ENCODE data around the gene PTPRM. TPM values are rescaled to one million over a fixed set of nuclear protein-coding genes. Genes with fewer than 3 reads are reported as not detected.

Gene PTPRM
- total RNA-seq, 1 donor from 2014 or later = 131 TPM

DNA sequence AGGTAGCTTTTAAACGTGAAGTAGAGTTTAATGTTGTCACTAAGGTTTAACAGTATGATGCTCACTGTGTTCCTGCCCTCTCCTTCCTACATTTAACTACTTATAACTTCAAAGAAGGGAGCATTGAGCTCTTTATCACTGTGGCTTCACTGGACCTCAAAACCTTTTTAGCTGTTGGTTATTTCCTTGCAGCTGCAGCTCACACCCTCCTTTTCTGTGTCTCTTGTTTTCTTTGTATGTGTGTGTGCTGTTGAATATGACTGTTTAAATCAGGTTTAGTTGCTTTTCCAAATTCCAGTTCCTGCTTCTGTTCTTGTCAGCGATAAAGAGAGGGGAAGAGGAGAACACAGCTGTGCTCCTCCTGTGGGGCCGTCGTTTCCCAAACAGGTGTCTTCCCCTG lies 208.0 kb downstream of the PTPRM start:
- TF ChIP-seq, protein P1, sequence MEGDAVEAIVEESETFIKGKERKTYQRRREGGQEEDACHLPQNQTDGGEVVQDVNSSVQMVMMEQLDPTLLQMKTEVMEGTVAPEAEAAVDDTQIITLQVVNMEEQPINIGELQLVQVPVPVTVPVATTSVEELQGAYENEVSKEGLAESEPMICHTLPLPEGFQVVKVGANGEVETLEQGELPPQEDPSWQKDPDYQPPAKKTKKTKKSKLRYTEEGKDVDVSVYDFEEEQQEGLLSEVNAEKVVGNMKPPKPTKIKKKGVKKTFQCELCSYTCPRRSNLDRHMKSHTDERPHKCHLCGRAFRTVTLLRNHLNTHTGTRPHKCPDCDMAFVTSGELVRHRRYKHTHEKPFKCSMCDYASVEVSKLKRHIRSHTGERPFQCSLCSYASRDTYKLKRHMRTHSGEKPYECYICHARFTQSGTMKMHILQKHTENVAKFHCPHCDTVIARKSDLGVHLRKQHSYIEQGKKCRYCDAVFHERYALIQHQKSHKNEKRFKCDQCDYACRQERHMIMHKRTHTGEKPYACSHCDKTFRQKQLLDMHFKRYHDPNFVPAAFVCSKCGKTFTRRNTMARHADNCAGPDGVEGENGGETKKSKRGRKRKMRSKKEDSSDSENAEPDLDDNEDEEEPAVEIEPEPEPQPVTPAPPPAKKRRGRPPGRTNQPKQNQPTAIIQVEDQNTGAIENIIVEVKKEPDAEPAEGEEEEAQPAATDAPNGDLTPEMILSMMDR (IDR thresholded peaks at IDR 0.05) = no peak
- DNase-seq (ENCODE audit: low spot score) = no peak
- no peaks in the 10 kb centered on the region for H3K4me1 Mint-ChIP-seq (ENCODE audit: low read depth)
- no peak overlapping the region for H3K27ac Mint-ChIP-seq (ENCODE audit: unreplicated experiment)
- no peaks in the 10 kb centered on the region for H3K27me3 Mint-ChIP-seq (ENCODE audit: low read depth)
- peaks cover 3% of the 10 kb centered on the region for H3K36me3 Mint-ChIP-seq (ENCODE audit: low read depth)
- no peak overlapping the region for H3K4me3 Mint-ChIP-seq (ENCODE audit: unreplicated experiment)
- no peaks in the 10 kb centered on the region for H3K9me3 Mint-ChIP-seq (ENCODE audit: low read depth)

DNA sequence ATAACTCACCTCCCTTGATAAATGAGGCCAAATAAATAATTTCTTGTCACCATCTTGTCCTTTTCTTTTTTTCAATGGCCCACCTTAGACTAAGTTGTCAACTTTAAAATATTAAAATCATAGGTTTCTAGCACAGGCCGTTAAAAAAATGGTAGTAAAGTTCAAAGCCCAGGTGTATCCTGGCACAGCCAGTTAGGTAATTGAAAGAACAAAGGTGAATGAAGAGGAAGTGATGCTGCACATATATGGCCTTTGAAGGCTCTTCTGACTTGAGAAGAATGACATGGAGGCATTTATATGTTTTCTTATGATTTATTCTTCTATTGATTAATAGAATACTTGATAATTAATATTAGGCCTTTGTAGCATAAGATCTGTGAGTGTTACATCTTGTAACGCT lies 208.7 kb downstream of the PTPRM start:
- Mint-ChIP-seq H3K4me1 (ENCODE audit: low read depth) (no peaks in the 10 kb centered on the region), H3K4me3 (ENCODE audit: unreplicated experiment) (no peak overlapping the region), H3K36me3 (ENCODE audit: low read depth) (peaks cover 3% of the 10 kb centered on the region), H3K9me3 (ENCODE audit: low read depth) (no peaks in the 10 kb centered on the region), H3K27ac (ENCODE audit: unreplicated experiment) (no peak overlapping the region), H3K27me3 (ENCODE audit: low read depth) (no peaks in the 10 kb centered on the region)
- DNase-seq (ENCODE audit: low spot score) = no peak
- TF ChIP-seq, protein P1 (IDR thresholded peaks at IDR 0.05) = no peak

DNA sequence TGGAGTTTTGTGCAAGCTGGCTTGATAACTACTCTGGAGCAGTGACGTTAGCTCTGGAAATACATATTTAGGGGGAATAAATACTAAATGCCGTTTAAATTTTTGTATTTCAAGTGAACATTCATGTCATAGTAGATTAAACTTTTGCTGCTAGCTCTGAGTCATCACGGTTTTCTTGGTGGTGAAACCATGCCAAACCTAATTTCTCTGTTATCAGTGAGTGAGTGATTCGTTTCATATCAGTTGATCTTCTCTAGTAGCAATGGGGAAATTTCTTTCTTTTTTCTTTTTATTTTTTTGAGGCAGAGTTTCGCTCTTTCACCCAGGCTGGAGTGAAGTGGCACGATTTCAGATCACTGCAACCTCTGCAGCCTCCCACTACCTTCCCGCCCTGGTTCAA lies 211.1 kb downstream of the PTPRM start:
- no peak for DNase-seq (ENCODE audit: low spot score)
- peaks cover 6% of the 10 kb centered on the region for H3K4me1 Mint-ChIP-seq (ENCODE audit: low read depth)
- TF ChIP-seq, protein P1 (IDR thresholded peaks at IDR 0.05) = no peak
- H3K36me3 Mint-ChIP-seq (ENCODE audit: low read depth) = peaks cover 3% of the 10 kb centered on the region
- H3K9me3 Mint-ChIP-seq (ENCODE audit: low read depth) = no peaks in the 10 kb centered on the region
- no peak overlapping the region for H3K4me3 Mint-ChIP-seq (ENCODE audit: unreplicated experiment)
- H3K27ac Mint-ChIP-seq (ENCODE audit: unreplicated experiment) = peak overlapping the region; percentile 9
- H3K27me3 Mint-ChIP-seq (ENCODE audit: low read depth) = no peaks in the 10 kb centered on the region

DNA sequence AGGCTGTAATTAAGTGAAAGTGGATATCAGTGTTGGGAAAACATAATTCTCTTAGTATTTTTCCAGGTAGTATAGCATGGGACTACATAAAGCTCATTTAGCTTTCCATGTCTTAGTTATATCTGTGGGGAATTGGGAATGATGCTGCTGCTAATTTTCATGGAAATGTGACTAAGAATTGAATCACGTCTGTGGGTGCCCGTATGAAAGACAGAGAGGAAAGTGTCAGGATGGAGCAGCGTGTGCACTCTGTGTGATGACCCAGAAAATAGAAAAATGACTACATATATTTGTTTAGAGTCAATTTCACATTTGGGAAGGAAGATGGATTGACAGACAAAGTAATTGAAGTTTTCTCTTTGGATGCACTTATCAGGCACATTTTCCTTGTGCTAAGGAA lies 212.1 kb downstream of the PTPRM start:
- H3K27ac Mint-ChIP-seq (ENCODE audit: unreplicated experiment) = no peak overlapping the region
- no peaks in the 10 kb centered on the region for H3K9me3 Mint-ChIP-seq (ENCODE audit: low read depth)
- TF ChIP-seq, protein P1 (IDR thresholded peaks at IDR 0.05) = no peak
- H3K4me1 Mint-ChIP-seq (ENCODE audit: low read depth) = peaks cover 8% of the 10 kb centered on the region
- no peak for DNase-seq (ENCODE audit: low spot score)
- no peak overlapping the region for H3K4me3 Mint-ChIP-seq (ENCODE audit: unreplicated experiment)
- peaks cover 2% of the 10 kb centered on the region for H3K36me3 Mint-ChIP-seq (ENCODE audit: low read depth)
- no peaks in the 10 kb centered on the region for H3K27me3 Mint-ChIP-seq (ENCODE audit: low read depth)

DNA sequence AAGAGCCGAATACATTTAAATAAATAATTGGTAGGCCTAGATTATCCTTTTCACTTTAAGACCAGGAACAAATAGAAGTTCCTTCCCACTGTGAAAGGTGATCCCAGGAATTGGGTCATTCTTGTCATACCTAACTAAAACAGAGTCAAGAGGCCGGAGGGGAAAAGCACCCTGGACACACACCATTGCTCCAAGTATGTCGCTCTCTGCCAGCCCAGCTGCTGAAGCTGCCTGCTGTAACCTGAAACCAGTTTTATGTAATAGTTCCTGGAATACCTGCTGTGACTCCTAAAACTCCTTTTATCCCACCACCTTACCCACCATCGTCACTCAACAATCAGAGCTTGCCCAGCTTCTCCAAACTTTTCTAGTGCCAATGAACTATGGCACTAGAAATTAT lies 217.1 kb downstream of the PTPRM start:
- TF ChIP-seq, protein P1 (IDR thresholded peaks at IDR 0.05) = no peak

More for the DNA sequence above, 217.1 kb downstream of the PTPRM start:
- no peak for DNase-seq (ENCODE audit: low spot score)
- H3K27me3 Mint-ChIP-seq (ENCODE audit: low read depth) = no peaks in the 10 kb centered on the region
- H3K36me3 Mint-ChIP-seq (ENCODE audit: low read depth) = no peaks in the 10 kb centered on the region
- H3K9me3 Mint-ChIP-seq (ENCODE audit: low read depth) = no peaks in the 10 kb centered on the region
- H3K4me3 Mint-ChIP-seq (ENCODE audit: unreplicated experiment) = no peak overlapping the region
- H3K4me1 Mint-ChIP-seq (ENCODE audit: low read depth) = peaks cover 18% of the 10 kb centered on the region
- peak overlapping the region; percentile 24 for H3K27ac Mint-ChIP-seq (ENCODE audit: unreplicated experiment)
